ENCODE data around the gene TCTN1.
A peak's percentile ranks its signal among the peaks of the same experiment; 100 is the strongest.

TCTN1 gene

GRCh38 chr12:110606253-110606611 is 7.7 kb upstream of the TCTN1 start:
- DNase-seq (ENCODE audit: low read depth), result no peak
- TF ChIP-seq, protein P1, sequence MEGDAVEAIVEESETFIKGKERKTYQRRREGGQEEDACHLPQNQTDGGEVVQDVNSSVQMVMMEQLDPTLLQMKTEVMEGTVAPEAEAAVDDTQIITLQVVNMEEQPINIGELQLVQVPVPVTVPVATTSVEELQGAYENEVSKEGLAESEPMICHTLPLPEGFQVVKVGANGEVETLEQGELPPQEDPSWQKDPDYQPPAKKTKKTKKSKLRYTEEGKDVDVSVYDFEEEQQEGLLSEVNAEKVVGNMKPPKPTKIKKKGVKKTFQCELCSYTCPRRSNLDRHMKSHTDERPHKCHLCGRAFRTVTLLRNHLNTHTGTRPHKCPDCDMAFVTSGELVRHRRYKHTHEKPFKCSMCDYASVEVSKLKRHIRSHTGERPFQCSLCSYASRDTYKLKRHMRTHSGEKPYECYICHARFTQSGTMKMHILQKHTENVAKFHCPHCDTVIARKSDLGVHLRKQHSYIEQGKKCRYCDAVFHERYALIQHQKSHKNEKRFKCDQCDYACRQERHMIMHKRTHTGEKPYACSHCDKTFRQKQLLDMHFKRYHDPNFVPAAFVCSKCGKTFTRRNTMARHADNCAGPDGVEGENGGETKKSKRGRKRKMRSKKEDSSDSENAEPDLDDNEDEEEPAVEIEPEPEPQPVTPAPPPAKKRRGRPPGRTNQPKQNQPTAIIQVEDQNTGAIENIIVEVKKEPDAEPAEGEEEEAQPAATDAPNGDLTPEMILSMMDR (conservative IDR thresholded peaks at IDR 0.05; ENCODE audit: low read depth, low read length), result no peak
- H3K4me3 ChIP-seq (ENCODE audit: low read depth, low read length), result no peak overlapping the region

- peak overlapping the region; percentile 95 for H3K4me3 ChIP-seq (ENCODE audit: low read depth, low read length)
- DNase-seq (ENCODE audit: low read depth), result no peak
- TF ChIP-seq, protein P1 (conservative IDR thresholded peaks at IDR 0.05; ENCODE audit: low read depth, low read length), result no peak
Measured at GRCh38 chr12:110613071-110613770, 708 bp upstream of the TCTN1 start.

DNA sequence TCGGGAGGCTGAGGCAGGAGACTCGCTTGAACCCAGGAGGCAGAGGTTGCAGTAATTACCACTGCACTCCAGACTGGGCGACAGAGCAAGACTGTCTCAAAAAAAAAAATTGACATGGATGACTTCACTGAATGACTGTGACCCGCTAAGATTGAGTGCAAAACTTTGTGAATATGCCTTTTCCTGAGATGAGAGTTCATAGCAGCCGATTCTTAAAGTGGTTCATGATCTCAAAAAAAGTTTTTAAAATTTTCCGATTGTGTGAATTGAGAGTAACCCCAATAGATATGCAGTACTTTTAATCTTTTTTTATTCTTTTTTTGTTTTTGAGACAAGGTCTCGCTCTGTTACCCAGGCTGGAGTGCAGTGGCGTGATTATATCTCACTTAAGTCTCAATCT is 1.2 kb downstream of the TCTN1 start:
- no peak for DNase-seq (ENCODE audit: low read depth)

GRCh38 chr12:110616471-110617115 is 2.7 kb downstream of the TCTN1 start:
- no peak overlapping the region for H3K4me3 ChIP-seq (ENCODE audit: low read depth, low read length)
- DNase-seq (ENCODE audit: low read depth), result no peak
- TF ChIP-seq, protein P1 (conservative IDR thresholded peaks at IDR 0.05; ENCODE audit: low read depth, low read length), result no peak

More for the DNA sequence above, 1.2 kb downstream of the TCTN1 start:
- no peak overlapping the region for H3K4me3 ChIP-seq (ENCODE audit: low read depth, low read length)
- TF ChIP-seq, protein P1 (conservative IDR thresholded peaks at IDR 0.05; ENCODE audit: low read depth, low read length), result no peak

- no peak for DNase-seq (ENCODE audit: low read depth)
- TF ChIP-seq, protein P1 (conservative IDR thresholded peaks at IDR 0.05; ENCODE audit: low read depth, low read length), result peak; percentile 28
- no peak overlapping the region for H3K4me3 ChIP-seq (ENCODE audit: low read depth, low read length)
Measured at GRCh38 chr12:110619534-110619953, 5.6 kb downstream of the TCTN1 start.

GRCh38 chr12:110622582-110622981 is 8.7 kb downstream of the TCTN1 start:
- TF ChIP-seq, protein P1 (conservative IDR thresholded peaks at IDR 0.05; ENCODE audit: low read depth, low read length), result no peak
- peak; percentile 46 for DNase-seq (ENCODE audit: low read depth)
- no peak overlapping the region for H3K4me3 ChIP-seq (ENCODE audit: low read depth, low read length)

All from choroid plexus epithelial cell (primary cell).